Parathyroid adenoma (tissue), 2 donors: ENCODE measurements around the gene CHCHD3.

Experiments
- H2AFZ ChIP-seq: fragments of 300-600 bp; sonication (generic); one replicate; pipeline ENCODE4 v1.7.0; 2017; ENCODE audit warnings: antibody characterized with exemption, mild to moderate bottlenecking
- H3K27ac ChIP-seq: fragments of 300-600 bp; sonication (generic); one replicate; pipeline ENCODE4 v1.7.0; 2017
- H3K27me3 ChIP-seq: fragments of 300-600 bp; sonication (generic); one replicate; pipeline ENCODE4 v1.7.0; 2017; ENCODE audit warnings: low read length; ENCODE audit not compliant: control insufficient read depth, insufficient read depth
- H3K36me3 ChIP-seq: fragments of 300-600 bp; sonication (generic); one replicate; pipeline ENCODE4 v1.7.0; 2017; ENCODE audit warnings: low read length; ENCODE audit not compliant: control insufficient read depth, insufficient read depth
- H3K4me1 ChIP-seq: fragments of 300-600 bp; sonication (generic); one replicate; pipeline ENCODE4 v1.7.0; 2017; ENCODE audit warnings: control low read depth
- H3K4me2 ChIP-seq: fragments of 300-600 bp; sonication (generic); one replicate; pipeline ENCODE4 v1.7.0; 2017; ENCODE audit warnings: low read length
- H3K4me3 ChIP-seq: fragments of 300-600 bp; sonication (generic); one replicate; pipeline ENCODE4 v1.7.0; 2017; ENCODE audit warnings: low read depth, low read length
- H3K79me2 ChIP-seq: fragments of 300-600 bp; sonication (generic); one replicate; pipeline ENCODE4 v1.7.0; 2017; ENCODE audit warnings: control low read depth
- H3K9ac ChIP-seq: fragments of 300-600 bp; sonication (generic); one replicate; pipeline ENCODE4 v1.7.0; 2017; ENCODE audit warnings: mild to moderate bottlenecking
- H3K9me3 ChIP-seq: fragments of 300-600 bp; sonication (generic); one replicate; pipeline ENCODE4 v1.7.0; 2017; ENCODE audit warnings: low read length; ENCODE audit not compliant: control insufficient read depth
- CTCF ChIP-seq: fragments of 300-600 bp; sonication (generic); IDR thresholded peaks from one replicate; pipeline ENCODE4 v1.7.0; 2017; ENCODE audit warnings: antibody characterized with exemption, mild to moderate bottlenecking
- donor health status: primary hyperparathyroidism.

The CHCHD3 gene

DNA sequence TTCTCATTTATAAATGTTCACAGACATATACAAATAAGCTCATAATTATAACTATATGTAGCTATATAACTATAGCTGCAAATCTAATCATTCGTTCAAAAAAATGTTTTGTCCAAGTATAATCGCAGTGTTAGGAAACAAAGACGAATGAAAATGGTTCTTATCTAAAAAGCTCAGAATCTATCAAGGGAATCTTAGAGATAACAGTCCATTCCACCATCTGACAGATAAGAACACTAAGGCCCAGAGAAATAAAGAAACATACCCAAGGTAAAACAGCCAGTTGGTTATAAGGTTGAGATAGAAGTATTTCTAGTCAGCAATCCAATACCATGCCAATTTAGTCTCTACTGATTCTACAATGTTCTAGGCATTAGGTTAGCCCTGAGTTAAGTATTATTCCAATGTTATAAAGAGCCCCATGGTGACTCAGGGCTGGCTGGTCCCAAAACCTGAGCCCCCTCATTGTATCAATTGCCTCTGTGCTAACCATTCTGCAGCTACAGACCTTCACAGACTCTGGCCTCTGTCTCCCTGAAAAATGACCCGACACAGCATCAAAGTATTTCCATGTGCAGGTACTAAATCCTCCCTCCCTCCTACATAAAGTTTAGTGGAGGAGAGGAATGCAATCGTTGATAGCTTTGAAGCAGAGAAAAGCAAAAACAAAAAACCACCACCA lies 30.0 kb downstream of the CHCHD3 start:
- peaks cover 6% of the 10 kb centered on the region for H3K4me1 ChIP-seq
- H3K36me3 ChIP-seq, result no peaks in the 10 kb centered on the region
- H3K9me3 ChIP-seq, result no peaks in the 10 kb centered on the region
- no peaks in the 10 kb centered on the region for H3K27me3 ChIP-seq
- no peak overlapping the region for H3K4me2 ChIP-seq
- no peak for TF ChIP-seq CTCF
- no peak overlapping the region for H3K9ac ChIP-seq
- peaks cover 36% of the 10 kb centered on the region for H3K79me2 ChIP-seq
- no peak overlapping the region for H3K27ac ChIP-seq
- no peak overlapping the region for H3K4me3 ChIP-seq
- no peak overlapping the region for H2AFZ ChIP-seq

DNA sequence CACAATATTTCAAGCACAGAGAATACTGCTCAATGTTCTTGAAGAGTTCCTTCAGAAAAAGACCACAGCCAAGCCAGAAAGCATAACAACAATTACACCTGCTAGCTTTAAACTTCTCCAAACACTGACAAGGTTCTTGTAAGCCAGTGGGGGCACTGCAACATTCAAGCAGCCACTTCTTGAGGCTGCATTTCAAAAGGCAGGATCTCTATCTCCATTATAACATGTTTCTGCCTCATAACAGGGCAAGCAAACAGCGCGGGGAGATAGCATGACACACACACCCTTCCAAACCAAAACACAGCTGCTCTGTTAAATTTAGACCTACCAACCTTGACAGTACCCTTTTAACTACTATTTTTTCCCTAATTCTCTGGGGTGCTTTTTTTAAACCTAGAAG lies 30.8 kb downstream of the CHCHD3 start:
- Histone ChIP-seq H3K27ac (no peak overlapping the region), H3K9me3 (no peaks in the 10 kb centered on the region), H3K4me1 (peaks cover 6% of the 10 kb centered on the region), H2AFZ (no peak overlapping the region), H3K9ac (no peak overlapping the region), H3K79me2 (peaks cover 37% of the 10 kb centered on the region), H3K4me2 (no peak overlapping the region), H3K27me3 (no peaks in the 10 kb centered on the region), H3K36me3 (no peaks in the 10 kb centered on the region), H3K4me3 (no peak overlapping the region)
- no peak for TF ChIP-seq CTCF

GRCh38 chr7:133050200-133050995 lies 31.5 kb downstream of the CHCHD3 start:
- Histone ChIP-seq H3K27ac (no peak overlapping the region), H3K9me3 (no peaks in the 10 kb centered on the region), H2AFZ (no peak overlapping the region), H3K9ac (no peak overlapping the region), H3K36me3 (no peaks in the 10 kb centered on the region), H3K27me3 (no peaks in the 10 kb centered on the region), H3K79me2 (peaks cover 39% of the 10 kb centered on the region), H3K4me3 (no peak overlapping the region), H3K4me1 (peaks cover 6% of the 10 kb centered on the region), H3K4me2 (no peak overlapping the region)
- no peak for TF ChIP-seq CTCF

DNA sequence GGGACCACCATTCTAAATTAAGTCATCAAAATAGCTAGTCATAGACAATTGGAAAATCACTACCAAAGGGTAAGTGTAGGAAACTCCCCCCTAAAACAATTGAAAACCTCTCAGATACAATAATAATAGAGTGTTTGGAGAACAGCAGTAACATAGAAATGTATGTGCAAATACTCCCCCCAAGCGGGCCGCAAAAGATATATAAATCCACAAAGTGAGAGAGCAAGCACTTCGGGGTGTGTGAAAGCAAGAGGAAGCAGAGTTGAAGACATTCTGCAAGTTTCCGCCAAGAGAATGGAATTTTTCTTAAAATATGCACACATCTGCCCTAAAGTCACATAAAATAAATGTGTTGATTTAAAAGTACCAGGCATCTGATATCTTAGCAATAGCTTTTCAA lies 33.3 kb downstream of the CHCHD3 start:
- Histone ChIP-seq H3K9ac (no peak overlapping the region), H3K36me3 (no peaks in the 10 kb centered on the region), H3K9me3 (no peaks in the 10 kb centered on the region), H3K4me1 (peaks cover 6% of the 10 kb centered on the region), H3K27me3 (no peaks in the 10 kb centered on the region), H3K4me3 (no peak overlapping the region), H2AFZ (no peak overlapping the region), H3K79me2 (peaks cover 37% of the 10 kb centered on the region), H3K4me2 (no peak overlapping the region), H3K27ac (no peak overlapping the region)
- TF ChIP-seq CTCF, result no peak
